Stimulated activated CD4-positive, alpha-beta T cell treated with anti-CD3 and anti-CD28 coated beads, Interleukin-4, amount 100 ng/mL, for 1 hour (primary cell): Measurements from ENCODE around the gene ABHD12.
"Not testable (repeated sequence)": the region's sequence is repeated elsewhere in the genome, so short reads cannot be mapped to it uniquely, and the experiment has no call there.

Source experiments
- DNase-seq: peaks from one replicate; pipeline ENCODE4 v3.0.0-alpha.2; 2020

Gene ABHD12

DNA sequence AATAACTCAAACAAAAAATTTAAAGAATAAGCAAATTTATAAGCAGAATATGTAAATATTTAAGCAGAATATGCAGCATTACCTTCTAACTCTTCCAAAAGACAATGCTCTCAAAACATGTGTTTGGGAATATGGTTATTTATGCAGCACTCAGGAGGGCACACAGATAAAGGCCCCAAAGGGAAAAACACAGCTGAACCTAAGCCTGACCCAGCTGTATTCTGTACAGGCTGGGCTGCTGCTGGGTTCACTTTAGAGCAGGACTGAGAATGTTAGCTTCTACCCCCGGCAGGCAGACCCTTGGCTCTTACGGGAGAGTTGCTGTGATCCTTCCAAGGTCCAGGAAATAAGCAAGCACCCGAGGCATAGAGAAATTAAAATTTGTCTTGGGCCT lies 37.3 kb downstream of the ABHD12 start:
- DNase-seq, result no peak

DNA sequence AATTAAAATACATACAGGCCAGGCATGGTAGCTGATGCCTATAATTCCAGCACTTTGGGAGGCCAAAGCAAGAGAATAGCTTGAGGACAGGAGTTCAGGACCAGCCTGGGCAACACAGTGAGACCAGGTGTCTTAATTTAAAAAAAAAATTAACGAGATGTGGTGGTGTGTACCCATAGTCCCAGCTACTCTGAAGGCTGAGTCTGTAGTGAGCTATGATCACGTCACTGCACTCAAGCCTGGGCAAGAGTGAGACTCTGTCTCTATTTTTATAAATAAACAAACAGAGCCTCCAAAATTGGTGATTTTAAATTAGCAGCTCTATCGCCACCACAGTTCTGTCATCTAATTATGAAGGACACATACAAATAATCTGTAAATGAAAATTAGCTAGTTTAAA lies 37.9 kb downstream of the ABHD12 start:
- no peak for DNase-seq

DNA sequence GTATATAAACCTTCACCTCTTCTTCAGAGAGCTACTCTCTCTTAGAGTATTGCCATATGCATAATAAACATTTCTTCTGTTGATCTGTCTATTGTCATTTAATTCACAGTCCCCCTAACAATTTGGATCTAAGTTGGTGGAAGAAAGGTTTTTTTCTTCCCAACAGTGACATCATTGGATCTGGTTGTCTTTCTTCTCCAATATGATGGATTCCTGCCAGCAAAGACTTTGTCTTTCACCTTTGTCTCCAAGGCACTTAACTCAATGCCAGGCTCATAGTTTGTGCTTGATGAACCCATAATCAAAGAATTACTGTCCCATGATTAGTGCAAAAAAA lies 39.6 kb downstream of the ABHD12 start:
- no peak for DNase-seq

DNA sequence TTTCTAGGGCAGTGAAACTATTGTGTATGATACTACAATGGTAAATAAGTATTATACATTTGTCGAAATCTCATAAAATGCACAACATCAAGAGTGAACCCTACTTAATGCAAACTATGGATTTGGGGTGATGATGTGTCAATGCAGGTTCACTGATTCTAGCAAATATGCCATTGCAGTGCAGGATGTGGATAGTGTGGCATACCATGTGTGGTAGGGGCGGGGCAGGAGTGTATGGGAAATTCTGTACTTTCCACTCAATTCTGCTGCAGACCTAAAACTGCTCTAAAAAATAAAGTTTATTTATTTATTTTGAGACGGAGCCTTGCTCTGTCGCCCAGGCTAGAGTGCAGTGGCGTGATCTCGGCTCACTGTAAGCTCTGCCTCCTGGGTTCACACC lies 44.3 kb downstream of the ABHD12 start:
- DNase-seq, result no peak

DNA sequence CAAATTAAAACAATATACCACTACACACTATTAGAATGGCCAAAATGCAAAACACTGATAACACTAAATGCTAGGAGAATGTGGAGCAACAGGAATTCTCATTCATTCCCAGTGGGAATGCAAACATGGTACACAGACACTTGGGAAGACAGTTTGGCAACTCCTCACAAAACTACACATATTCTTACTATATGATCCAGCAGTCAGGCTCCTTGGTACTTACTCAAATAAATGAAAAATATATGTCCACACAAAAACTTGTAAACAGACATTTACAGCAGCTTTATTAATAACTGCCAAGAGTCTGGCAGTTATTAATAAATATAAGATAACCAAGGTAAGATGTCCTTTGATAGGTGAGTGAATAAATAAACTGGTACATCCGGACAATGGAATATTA lies 44.9 kb downstream of the ABHD12 start:
- no peak for DNase-seq

DNA sequence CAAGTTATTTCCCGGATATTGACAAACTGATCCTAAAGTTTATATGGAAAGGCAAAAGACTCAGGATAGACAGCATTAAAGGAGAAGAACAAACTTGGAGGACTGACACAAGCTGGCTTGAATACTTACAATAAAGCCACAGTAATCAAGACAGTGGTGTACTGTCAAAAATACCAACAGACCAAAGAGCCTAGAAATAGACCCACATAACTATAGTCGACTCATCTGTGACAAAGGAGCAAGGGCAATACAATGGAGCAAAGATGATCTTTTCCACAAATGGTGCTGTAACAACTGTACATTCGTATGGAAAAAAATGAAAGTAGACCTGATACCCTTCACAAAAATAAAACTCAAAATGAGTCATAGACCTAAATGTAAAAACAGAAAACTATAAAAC lies 46.0 kb downstream of the ABHD12 start:
- DNase-seq, result no peak

DNA sequence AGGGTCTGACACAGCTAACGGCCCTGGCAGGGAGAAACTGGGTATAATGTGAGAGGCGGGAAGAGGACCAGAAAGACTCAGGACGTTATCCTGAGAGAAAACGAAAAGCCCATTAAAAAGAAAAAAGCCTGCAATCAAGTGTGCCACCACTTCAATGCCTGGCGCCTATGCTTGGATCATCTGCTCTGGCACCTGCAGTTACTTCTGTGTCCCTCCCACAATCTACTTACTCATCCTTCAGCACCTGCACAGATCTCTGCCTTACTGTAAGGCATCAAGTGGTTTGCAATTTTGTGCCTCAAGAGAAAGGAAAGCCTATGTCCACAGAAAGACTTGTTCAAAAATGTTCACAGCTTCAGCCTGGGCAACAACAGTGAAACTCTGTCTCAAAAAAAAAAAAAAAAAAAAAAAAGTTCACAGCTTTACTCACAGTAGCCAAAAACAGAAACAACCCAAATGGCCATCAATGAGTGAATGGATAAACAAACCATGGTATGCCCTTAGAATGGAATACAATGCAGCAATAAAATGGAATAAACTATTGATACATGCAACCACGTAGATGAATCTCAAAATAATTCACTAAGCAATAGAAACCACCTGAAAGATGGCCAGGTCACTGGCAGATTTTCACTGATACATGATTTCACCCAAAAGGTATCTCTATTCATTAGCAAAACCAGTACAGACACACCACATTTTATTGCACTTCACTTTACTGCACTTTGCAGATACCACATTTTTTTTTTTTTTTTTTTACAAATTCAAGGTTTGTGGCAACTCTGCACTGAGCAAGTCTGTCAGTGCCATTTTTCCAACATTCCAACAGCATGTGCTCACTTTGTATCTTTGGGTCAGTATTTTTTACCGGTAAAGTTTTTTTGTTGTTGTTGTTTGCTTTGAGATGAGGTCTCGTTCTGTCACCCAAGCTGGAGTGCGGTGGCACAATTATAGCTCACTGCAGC lies 48.6 kb downstream of the ABHD12 start:
- no peak for DNase-seq

DNA sequence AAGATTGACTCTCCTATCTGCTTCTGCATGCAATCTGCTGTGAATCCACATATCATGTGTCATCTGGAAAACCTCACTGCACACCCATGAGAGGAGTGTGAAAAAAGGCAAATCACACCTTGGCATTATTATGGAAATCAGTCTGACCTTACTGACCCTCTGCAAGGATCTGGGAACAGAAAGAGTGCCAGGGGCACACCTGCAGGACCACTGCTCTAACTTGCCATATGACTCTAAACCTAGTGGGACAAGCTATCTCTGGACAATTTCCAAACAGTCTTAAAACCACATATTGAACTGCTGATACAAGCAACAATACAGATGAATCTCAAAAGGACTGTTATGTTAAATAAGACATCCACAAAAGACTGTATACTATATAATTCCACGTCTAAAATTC lies 50.3 kb downstream of the ABHD12 start:
- no peak for DNase-seq

DNA sequence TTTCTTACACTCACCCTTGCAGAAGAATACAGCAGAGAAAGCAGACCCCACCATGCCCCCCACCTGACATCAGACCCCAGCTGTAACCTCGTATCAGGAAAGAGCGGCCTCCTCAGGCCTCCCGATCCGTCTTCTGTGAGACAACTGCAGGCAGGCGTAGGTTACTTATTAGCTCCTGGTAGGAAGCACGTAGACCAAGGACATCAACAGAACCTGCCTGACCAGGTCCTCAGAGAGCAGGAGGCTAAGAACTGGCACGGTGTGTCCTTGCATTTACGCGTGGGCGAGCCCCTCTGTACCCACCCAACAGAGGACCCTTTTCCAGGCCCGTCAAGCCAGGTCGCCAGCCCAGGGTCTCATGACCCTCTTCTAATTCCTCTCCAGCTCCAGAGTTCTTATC lies 51.0 kb downstream of the ABHD12 start:
- DNase-seq, result no peak

DNA sequence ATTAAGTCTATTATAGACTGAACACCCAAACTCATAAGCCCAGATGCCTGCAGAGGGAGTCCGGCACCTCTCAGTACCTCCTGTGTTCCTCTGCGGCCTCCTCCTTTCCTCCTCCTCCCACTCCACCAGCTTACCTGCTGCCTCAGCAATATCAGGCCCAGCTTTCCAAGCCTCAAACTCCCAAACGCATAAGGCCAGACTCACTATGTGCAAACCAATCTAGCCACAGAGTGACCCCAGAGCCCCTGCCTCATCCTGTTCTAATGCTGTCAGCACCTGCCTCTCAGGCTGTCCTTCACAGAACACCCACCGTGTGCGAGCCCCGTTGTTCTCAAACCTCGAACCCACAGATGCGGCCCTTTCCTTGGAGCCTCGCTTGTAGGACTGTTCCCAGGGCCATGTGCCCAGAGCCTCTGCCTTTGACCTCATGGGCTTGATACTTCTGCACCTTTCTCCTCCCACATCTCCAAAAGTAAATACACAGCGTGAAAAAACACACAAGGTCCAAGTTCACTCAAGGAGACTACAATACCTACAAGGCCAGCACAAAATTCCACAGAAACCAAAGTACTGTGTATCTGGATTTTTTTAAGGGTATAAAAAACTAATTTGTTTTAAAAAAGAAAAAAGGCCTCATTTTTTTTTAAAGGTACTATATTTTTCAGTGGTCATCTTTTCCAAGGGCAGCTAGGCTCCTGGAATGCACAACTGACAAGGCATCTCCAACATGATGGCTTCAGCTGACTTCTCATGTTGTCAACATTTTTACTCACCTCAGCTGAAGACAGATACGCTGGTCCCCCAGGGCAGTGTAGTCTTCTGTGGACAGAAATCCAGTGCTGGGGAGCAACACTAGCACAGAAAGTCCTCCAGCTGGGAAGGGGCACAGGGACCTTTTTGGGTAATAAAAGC lies 52.3 kb downstream of the ABHD12 start:
- no peak for DNase-seq

DNA sequence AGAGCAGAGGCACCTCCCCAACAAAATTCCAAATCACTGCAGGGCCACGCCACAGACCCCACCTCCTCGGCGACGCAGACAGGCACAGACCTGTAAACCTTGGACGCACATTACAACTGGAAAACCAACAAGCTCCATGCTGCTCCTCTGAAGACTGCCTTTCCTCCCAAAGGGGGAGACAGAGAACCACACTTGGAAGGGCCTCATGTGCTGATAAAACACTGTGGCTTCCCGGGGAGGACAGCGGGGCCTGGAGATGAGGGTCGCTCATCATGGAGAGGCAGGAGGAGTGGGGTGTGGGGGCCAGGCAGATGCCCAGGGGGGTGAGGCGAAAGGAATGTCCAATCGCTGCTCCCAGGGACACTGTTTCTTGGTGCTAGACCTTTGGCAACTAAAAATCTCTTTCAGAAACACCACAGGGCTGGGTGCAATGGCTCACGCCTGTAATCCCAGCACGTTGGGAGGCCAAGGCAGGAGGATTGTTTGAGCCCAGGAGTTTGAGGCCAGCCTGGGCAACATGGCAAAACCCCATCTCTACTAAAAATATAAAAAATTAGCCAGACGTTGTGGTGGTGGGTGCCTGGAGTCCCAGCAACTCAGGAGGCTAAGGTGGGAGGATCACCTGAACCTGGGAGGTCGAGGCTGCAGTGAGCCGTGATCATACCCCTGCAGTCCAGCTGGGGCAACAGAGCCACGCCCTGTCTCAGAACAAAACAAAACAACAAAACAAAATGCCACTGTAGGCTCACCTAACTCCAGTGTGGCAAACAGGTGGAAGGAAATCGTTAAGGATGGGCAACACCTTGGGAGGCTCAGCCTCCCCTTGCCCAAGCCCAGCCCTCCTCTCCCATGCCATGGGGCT lies 53.8 kb downstream of the ABHD12 start:
- DNase-seq, result no peak

DNA sequence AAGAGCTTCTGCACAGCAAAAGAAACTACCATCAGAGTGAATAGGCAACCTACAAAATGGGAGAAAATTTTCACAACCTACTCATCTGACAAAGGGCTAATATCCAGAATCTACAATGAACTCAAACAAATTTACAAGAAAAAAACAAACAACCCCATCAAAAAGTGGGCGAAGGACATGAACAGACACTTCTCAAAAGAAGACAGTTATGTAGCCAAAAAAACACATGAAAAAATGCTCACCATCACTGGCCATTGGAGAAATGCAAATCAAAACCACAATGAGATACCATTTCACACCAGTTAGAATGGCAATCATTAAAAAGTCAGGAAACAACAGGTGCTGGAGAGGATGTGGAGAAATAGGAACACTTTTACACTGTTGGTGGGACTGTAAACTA lies 55.7 kb downstream of the ABHD12 start:
- not testable (repeated sequence) for DNase-seq

DNA sequence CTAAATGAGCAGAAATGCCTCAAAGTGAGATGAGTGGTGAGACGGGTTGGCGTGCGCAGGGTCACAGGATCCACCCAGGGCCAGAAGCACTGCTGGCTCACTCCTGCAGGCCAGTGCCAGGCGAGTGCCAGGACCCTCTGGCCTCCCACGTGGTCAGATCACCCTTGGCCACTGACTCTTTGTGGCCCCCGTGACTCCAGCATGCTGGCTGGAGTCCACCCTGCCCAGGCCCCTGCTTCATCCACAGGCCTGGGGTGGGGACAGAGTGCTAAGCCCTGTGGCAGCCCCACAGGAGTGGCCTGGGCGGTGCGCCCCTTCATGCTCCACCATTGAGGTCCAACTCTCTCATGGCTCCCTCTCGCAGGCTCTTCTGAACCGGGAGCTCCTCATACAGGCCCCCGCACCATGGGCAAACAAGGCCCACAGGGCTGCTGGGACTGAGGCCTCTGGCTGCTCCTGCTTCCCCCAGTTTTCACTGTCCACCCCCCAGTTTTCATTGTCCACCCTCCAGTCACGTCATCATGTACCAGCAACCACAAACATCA lies 61.6 kb downstream of the ABHD12 start:
- DNase-seq, result no peak

DNA sequence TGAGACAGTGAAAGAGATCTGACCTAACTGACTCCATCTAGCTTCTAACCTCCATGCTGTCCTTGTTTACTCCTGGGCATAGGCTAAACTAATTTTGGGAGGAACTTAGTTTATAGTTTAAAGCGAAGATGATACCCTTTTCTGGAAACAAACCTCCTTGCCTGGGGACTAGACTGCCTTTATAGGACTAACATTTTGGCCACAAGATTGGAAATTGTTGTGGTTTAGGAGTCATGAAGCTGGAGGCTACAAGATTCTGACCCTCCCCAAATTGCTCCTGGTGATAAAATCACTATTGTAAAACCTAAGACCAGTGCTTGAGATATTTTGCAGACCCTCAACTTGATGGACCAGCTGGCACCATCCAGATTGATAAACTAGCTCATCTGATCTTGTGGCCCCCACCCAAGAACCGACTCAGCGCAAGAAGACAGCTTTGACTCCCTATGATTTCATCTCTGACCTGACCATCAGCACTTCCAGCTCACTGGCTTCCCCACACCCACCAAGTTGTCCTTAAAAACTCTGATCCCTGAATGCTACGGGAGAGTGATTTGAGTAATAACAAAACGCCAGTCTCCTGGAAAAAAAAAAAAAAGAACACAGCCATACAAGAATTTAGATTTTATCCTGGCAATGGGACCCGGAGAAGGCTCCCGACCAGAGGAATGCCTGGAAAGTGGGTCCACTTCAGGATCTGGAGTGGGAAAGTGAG lies 63.0 kb downstream of the ABHD12 start:
- DNase-seq, result no peak

DNA sequence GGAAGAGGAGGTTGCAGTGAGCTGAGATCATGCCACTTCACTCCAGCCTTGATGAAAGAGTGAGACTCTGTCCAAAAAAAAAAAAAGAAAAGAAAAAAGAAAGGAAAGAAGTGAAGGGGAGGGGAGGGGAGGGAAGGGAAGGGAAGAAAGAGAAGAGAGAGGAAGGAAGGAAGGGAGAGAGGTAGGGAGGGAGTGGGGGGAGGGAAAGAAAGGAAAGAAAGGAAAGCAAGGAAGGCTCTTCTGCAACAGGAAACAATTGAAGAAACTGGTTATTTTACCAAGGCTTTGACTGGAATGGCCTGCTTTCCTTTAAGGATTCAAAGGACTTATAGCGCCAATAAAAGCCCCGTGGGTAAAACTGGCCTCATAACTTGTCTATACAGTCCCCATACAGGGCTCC lies 64.6 kb downstream of the ABHD12 start:
- no peak for DNase-seq

DNA sequence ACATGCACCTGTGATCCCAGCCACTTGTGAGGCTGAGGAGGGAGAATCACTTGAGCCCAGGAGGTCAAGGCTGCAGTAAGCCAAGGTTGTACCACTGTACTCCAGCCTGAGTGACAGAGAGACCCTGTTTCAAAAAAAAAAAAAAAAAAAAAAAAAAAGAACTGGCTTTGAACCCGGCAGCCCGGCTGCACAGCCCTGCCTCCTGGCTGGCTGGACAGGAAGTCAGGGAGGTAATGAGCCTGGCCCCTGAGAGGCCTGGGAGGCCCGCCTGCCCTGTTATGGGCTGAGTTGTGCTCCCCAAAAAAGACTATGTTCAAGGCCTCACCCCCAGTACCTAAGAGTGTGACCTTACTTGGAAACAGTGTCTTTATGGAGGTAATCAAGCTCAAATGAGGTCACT lies 65.6 kb downstream of the ABHD12 start:
- DNase-seq, result no peak

DNA sequence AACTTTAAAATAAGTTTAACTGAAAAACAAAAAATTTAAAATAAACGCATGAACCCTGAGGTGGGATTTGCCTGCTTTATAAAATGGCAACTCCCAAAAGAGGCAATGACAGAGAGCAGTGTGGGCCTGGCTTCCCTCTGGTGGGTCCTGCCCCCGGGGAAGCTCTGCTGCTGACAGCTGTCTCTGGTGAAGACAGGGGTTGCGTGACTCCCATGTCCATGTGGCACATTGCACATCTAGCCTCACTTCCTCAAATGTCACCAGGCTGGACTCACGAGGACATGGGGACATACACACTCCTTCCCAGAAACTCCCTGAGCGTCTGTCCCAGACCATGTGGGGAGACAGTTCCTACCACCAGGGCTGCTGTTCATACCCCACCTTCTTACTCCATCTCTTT lies 66.2 kb downstream of the ABHD12 start:
- no peak for DNase-seq

DNA sequence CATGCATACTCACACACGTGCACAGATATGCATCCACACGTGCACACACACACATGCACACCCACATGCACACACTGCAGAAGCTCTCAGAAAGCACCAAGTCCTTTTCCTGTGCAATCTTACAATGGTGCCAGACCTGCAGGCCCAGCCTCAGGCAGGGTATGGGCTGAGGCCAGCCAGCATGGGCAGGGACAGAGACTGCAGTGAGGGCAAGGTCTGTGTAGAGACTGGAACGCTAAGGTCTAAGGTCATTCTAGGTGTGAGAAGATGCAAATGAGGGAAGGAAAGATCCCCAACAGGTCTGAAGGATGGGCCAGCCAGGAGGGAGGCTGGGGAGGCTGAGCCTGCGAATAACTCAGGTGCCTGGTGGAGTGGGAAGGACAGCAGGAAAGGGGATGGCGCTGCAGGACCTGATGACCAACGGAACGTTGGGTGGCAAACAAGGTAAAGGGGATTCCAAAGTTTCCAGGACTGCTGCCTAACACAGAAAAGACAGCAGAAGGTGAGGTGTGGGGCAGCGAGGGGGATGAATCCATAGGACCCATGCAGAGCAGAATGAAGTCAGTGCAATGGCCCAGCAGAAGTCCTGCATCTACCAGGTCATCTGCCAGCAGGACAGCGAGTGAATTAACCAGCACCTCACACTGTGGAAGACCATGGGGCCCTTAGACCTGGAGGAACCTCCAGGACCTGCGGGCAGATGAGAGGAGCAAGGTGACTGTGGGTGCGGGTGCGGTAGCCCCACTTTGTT lies 67.0 kb downstream of the ABHD12 start:
- DNase-seq, result no peak

DNA sequence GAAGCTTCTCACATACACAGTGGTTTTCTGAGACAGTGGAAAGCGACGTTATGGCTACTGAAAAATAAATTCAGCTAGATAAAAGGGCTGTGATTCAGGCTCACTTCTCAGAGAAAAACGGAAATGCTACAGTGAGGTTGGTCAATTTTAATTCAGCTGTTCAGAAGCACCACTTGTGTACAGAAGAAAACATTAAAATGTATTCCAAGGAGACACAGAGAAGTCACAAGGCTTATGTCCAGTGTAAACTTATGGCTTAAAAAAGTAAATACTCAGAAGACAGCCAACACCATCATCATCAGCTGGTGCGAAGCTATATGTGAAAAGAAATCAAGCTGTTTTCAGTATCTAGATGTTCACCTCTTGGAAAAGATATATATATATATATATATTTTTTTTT lies 68.6 kb downstream of the ABHD12 start:
- DNase-seq, result no peak

DNA sequence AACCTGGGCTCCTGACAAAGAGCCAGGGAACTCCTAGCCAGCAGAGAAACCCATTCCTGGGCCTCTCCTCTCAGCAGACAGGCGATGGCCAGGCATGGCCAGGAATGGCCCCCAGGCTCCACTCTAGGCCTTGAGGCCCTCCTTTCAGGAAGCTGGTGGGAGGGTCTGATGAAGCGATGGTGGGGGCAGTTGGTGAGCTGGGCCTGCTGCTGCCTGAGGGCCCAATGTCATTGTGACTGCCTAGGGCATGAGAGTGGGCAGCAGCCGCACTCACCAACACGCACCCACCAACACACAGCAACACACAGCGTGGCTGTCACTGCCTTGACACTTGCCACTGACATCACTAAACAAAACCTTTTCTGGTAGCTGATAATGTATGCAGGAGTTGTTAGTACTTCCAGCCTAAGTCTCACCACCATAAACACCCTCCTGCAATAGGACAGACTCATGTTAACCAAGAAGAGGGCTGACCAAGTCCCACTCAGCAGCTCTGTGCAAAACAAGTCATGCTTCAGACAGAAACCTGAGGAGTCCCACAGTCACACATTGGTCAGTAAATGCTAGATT lies 69.3 kb downstream of the ABHD12 start:
- DNase-seq, result no peak
